ENCODE data around the gene HLA-G. TPM values are rescaled to one million over a fixed set of nuclear protein-coding genes. Genes with fewer than 3 reads are reported as not detected.
A peak's percentile ranks its signal among the peaks of the same experiment; 100 is the strongest.

HLA-G gene
- total RNA-seq, 1 donor from 2014 or later: 0.46 TPM

DNA sequence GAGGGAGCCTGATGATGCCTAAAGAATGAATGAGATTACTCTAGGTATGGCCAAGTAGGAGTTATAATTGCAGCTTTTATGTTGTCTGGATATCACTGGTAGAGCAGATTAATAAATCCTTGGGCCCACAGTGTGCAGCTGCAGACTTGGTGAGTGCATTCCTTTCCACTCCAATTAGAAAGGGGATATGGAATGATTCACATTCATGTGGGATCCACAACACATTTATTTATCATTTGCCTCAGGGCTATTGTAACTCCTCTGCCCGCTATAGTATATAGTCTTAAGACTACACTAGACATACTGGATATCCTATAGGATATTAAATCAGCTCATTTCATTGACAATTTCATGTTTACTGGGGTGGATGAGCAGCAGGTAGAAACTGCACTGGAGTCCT, 11.6 kb upstream of the HLA-G start:
- H3K4me3 ChIP-seq (ENCODE audit: low read depth, low read length): no peak overlapping the region
- no peak for DNase-seq (ENCODE audit: low read depth)
- TF ChIP-seq, protein P1, sequence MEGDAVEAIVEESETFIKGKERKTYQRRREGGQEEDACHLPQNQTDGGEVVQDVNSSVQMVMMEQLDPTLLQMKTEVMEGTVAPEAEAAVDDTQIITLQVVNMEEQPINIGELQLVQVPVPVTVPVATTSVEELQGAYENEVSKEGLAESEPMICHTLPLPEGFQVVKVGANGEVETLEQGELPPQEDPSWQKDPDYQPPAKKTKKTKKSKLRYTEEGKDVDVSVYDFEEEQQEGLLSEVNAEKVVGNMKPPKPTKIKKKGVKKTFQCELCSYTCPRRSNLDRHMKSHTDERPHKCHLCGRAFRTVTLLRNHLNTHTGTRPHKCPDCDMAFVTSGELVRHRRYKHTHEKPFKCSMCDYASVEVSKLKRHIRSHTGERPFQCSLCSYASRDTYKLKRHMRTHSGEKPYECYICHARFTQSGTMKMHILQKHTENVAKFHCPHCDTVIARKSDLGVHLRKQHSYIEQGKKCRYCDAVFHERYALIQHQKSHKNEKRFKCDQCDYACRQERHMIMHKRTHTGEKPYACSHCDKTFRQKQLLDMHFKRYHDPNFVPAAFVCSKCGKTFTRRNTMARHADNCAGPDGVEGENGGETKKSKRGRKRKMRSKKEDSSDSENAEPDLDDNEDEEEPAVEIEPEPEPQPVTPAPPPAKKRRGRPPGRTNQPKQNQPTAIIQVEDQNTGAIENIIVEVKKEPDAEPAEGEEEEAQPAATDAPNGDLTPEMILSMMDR (conservative IDR thresholded peaks at IDR 0.05; ENCODE audit: low read depth, low read length): no peak

DNA sequence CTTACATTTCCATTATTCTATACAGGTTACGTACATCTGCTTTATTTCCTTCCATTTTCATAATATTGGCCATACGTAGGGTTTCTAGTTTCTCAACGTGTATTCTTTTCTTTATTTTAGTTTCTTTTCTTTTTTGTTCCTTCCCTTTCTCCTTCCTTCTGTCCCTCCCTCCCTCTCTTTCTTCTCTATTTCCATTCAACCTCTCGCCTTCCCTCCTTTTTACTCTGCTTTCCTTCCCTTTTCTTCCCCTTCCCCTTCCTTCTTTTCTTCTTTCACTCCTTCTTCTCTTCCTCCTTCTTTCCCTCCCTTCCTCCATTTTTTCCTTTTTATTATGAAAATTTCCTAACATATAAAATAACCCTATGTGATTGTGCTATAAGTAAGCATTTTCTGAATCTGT, 8.7 kb upstream of the HLA-G start:
- H3K4me3 ChIP-seq (ENCODE audit: low read depth, low read length): no peak overlapping the region
- no peak for DNase-seq (ENCODE audit: low read depth)
- TF ChIP-seq, protein P1 (conservative IDR thresholded peaks at IDR 0.05; ENCODE audit: low read depth, low read length): no peak

DNA sequence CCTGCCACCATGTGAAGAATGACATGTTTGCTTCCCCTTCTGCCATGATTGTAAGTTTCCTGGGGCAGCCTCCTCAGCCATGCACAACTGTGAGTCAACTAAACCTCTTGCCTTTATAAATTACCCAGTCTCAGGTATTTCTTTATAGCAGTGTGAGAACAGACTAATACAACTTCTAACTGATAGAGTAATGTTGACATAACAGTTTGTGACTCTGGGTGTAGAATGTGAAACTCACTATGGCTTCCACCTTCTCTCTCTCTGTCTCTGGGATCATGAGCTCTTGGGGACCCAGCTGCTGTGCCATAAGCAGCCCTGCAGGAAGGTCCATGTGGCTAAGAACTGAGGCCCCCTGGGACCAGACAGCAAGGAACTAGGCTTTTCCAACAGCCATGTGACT, 3.5 kb upstream of the HLA-G start:
- H3K4me3 ChIP-seq (ENCODE audit: low read depth, low read length): no peak overlapping the region
- DNase-seq (ENCODE audit: low read depth): no peak
- TF ChIP-seq, protein P1 (conservative IDR thresholded peaks at IDR 0.05; ENCODE audit: low read depth, low read length): no peak

DNA sequence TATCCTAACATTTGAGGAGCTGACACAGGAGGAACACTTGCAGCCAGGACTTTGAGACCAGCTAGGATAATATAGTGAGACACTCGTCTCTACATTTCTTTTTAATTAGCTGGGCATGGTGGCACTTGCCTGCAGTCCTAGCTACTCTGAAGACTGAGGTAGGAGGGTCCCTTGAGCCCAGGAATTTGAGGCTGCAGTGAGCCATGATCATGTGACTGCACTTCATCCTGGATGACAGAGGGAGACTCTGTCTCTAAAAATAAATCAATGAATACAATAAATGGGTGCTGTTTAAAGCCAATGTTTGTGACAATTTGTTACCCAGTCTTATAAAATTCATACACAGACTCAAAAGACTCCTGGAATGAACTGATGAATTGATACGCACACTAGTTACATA, 1.8 kb upstream of the HLA-G start:
- H3K4me3 ChIP-seq (ENCODE audit: low read depth, low read length): no peak overlapping the region
- TF ChIP-seq, protein P1 (conservative IDR thresholded peaks at IDR 0.05; ENCODE audit: low read depth, low read length): no peak
- DNase-seq (ENCODE audit: low read depth): no peak

DNA sequence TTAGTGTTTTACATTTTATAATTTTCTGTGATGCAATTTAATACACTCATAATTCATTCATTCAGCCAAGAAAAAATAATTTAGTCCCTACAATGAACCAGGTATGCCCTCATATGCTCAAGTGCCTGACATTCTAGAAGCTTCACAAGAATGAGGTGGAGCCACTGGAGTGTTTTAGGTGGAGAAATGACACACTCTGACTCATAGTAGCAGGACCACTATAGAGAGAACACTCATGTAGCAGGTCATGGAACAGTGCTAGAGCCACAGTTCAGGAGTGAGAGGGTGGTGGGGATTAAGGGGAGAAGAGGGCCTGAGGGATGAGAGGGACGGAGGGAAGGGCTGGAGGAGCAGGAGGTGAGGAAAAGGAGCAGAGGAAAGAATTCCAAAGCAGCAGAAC, 1.4 kb upstream of the HLA-G start:
- H3K4me3 ChIP-seq (ENCODE audit: low read depth, low read length): no peak overlapping the region
- TF ChIP-seq, protein P1 (conservative IDR thresholded peaks at IDR 0.05; ENCODE audit: low read depth, low read length): no peak
- DNase-seq (ENCODE audit: low read depth): peak; percentile 18

DNA sequence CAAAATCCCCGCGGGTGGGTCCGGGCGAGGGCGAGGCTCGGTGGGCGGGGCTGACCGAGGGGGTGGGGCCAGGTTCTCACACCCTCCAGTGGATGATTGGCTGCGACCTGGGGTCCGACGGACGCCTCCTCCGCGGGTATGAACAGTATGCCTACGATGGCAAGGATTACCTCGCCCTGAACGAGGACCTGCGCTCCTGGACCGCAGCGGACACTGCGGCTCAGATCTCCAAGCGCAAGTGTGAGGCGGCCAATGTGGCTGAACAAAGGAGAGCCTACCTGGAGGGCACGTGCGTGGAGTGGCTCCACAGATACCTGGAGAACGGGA, 809 bp downstream of the HLA-G start:
- peak overlapping the region; percentile 39 for H3K4me3 ChIP-seq (ENCODE audit: low read depth, low read length)
- TF ChIP-seq, protein P1 (conservative IDR thresholded peaks at IDR 0.05; ENCODE audit: low read depth, low read length): no peak
- DNase-seq (ENCODE audit: low read depth): no peak

DNA sequence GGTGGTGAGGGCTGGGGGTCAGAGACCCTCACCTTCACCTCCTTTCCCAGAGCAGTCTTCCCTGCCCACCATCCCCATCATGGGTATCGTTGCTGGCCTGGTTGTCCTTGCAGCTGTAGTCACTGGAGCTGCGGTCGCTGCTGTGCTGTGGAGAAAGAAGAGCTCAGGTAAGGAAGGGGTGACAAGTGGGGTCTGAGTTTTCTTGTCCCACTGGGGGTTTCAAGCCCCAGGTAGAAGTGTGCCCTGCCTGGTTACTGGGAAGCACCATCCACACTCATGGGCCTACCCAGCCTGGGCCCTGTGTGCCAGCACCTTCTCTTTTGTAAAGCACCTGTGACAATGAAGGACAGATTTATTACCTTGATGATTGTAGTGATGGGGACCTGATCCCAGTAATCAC, 2.1 kb downstream of the HLA-G start:
- TF ChIP-seq, protein P1 (conservative IDR thresholded peaks at IDR 0.05; ENCODE audit: low read depth, low read length): no peak
- no peak overlapping the region for H3K4me3 ChIP-seq (ENCODE audit: low read depth, low read length)
- DNase-seq (ENCODE audit: low read depth): no peak
